HG03442 (cell line): Measurements from ENCODE around the gene SNED1.

Experiments
- ATAC-seq: cut with Tn5 transposase; IDR thresholded peaks from one replicate; pipeline ENCODE4 v1.9.1; 2021; ENCODE audit warnings: mild to moderate bottlenecking, moderate library complexity; ENCODE audit not compliant: unreplicated experiment

Gene SNED1

GRCh38 chr2:241066171-241066892 lies 67.9 kb downstream of the SNED1 start:
- no peak for ATAC-seq

- no peak for ATAC-seq
Measured at GRCh38 chr2:241066893-241067341, 68.5 kb downstream of the SNED1 start.

GRCh38 chr2:241067501-241068135 lies 69.2 kb downstream of the SNED1 start:
- ATAC-seq: no peak

- no peak for ATAC-seq
Measured at GRCh38 chr2:241068136-241068941, 69.9 kb downstream of the SNED1 start.

- no peak for ATAC-seq
Measured at GRCh38 chr2:241068942-241069810, 70.8 kb downstream of the SNED1 start.

- ATAC-seq: no peak
Measured at GRCh38 chr2:241069821-241070281, 71.4 kb downstream of the SNED1 start.

GRCh38 chr2:241070361-241070760 lies 71.9 kb downstream of the SNED1 start:
- ATAC-seq: no peak

- ATAC-seq: no peak
Measured at GRCh38 chr2:241070811-241071676, 72.6 kb downstream of the SNED1 start.

- ATAC-seq: no peak
Measured at GRCh38 chr2:241071677-241072111, 73.3 kb downstream of the SNED1 start.

- ATAC-seq: no peak
Measured at GRCh38 chr2:241072151-241072550, 73.7 kb downstream of the SNED1 start.

GRCh38 chr2:241072553-241073165 lies 74.2 kb downstream of the SNED1 start:
- no peak for ATAC-seq

GRCh38 chr2:241073166-241074064 lies 75.0 kb downstream of the SNED1 start:
- ATAC-seq: no peak

- ATAC-seq: no peak
Measured at GRCh38 chr2:241074065-241074818, 75.8 kb downstream of the SNED1 start.

GRCh38 chr2:241074901-241075540 lies 76.6 kb downstream of the SNED1 start:
- ATAC-seq: no peak

GRCh38 chr2:241080405-241081189 lies 82.2 kb downstream of the SNED1 start:
- ATAC-seq: no peak

GRCh38 chr2:241081190-241081642 lies 82.8 kb downstream of the SNED1 start:
- ATAC-seq: no peak
